ENCODE data around the gene DERA.

- TF ChIP-seq CTCF (IDR thresholded peaks at IDR 0.05) (no peak), POLR2AphosphoS5 (IDR thresholded peaks at IDR 0.05) (no peak)
Measured at GRCh38 chr12:15919418-15919817, 8.3 kb downstream of the DERA start.
